ENCODE results near the gene ZNF526.

DNA sequence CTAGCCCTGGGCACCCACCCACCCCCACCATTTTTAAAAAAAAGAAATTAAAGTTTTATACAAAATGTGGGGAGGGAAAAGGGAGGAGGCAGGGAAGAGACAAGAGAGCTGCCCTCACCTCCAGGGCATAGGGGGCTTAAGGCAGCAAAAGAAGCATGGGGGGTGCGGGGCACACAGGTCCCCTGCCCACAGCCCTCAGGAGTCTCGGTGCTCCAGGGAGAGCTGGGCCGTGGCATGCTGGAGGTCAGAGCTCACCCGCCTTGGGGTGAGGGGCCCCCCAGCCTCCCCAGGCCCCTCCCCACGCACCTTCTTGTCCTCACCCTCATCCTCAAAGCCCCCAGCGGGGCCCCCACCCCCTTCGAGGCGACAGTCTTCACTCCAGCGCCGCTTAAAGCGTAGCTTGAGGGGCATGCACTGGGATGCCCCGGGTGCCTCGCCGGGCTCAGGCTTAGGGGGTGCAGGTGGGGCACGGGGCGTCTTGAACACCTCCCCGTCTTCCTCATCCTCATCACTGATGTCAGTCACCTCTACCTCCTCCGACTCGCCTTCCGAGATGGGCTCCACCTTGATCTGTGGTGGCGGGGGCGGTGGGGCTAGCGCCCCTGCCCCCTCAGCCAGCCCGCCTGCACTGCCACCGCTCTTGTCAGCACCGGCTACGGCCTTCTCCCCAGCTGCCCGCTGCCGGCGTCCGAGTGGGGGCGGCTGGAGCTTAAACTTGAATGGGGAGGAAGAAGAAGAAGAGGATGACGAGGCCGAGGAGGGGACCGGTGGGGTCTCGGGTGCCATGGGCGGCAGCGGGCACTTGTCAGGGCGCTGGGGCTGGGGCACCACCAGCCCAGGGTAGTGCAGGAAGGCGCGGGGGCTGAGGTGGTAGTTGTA lies 28.4 kb downstream of the ZNF526 start:
- TF ChIP-seq, protein P1, sequence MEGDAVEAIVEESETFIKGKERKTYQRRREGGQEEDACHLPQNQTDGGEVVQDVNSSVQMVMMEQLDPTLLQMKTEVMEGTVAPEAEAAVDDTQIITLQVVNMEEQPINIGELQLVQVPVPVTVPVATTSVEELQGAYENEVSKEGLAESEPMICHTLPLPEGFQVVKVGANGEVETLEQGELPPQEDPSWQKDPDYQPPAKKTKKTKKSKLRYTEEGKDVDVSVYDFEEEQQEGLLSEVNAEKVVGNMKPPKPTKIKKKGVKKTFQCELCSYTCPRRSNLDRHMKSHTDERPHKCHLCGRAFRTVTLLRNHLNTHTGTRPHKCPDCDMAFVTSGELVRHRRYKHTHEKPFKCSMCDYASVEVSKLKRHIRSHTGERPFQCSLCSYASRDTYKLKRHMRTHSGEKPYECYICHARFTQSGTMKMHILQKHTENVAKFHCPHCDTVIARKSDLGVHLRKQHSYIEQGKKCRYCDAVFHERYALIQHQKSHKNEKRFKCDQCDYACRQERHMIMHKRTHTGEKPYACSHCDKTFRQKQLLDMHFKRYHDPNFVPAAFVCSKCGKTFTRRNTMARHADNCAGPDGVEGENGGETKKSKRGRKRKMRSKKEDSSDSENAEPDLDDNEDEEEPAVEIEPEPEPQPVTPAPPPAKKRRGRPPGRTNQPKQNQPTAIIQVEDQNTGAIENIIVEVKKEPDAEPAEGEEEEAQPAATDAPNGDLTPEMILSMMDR (IDR thresholded peaks at IDR 0.05) = no peak
- no peak for TF ChIP-seq POLR2A (IDR thresholded peaks at IDR 0.05)
